Smooth muscle cell (in vitro differentiated cells): ENCODE measurements around the gene TNS3. TPM values are rescaled to one million over a fixed set of nuclear protein-coding genes. Genes with fewer than 3 reads are reported as not detected.
"Not testable (repeated sequence)": the region's sequence is repeated elsewhere in the genome, so short reads cannot be mapped to it uniquely, and the experiment has no call there.

ENCODE experiments used
- DNase-seq: peaks from one replicate; lab custom pipeline; 2025; ENCODE audit not compliant: unreplicated experiment; lab: John Stamatoyannopoulos, UW
- H2AFZ ChIP-seq: fragments of 200-600 bp; sonication (generic); 2 replicates; pipeline ENCODE4 v1.6.0; 2016; ENCODE audit warnings: antibody characterized with exemption, low read depth, mild to moderate bottlenecking
- H3F3A ChIP-seq: fragments of 200-600 bp; sonication (generic); 2 replicates; pipeline ENCODE4 v1.6.0; 2017; ENCODE audit warnings: antibody characterized with exemption, low read depth
- H3K27ac ChIP-seq: fragments of 200-600 bp; sonication (generic); 2 replicates; pipeline ENCODE4 v1.5.1; 2016; ENCODE audit warnings: low read depth, mild to moderate bottlenecking
- H3K27me3 ChIP-seq: fragments of 200-600 bp; sonication (generic); 2 replicates; pipeline ENCODE4 v1.6.1; 2016; ENCODE audit warnings: low read depth, mild to moderate bottlenecking
- H3K36me3 ChIP-seq: fragments of 200-600 bp; sonication (generic); 2 replicates; pipeline ENCODE4 v1.5.1; 2016; ENCODE audit warnings: low read depth
- H3K4me1 ChIP-seq: fragments of 200-600 bp; sonication (generic); 2 replicates; pipeline ENCODE4 v1.5.1; 2016; ENCODE audit warnings: low read depth
- H3K4me2 ChIP-seq: fragments of 200-600 bp; sonication (generic); 2 replicates; pipeline ENCODE4 v1.6.0; 2016; ENCODE audit warnings: mild to moderate bottlenecking
- H3K4me3 ChIP-seq: fragments of 200-600 bp; sonication (generic); 2 replicates; pipeline ENCODE4 v1.5.1; 2016; ENCODE audit warnings: mild to moderate bottlenecking
- H3K79me2 ChIP-seq: fragments of 200-600 bp; sonication (generic); 2 replicates; pipeline ENCODE4 v1.6.0; 2016; ENCODE audit warnings: low read depth, mild to moderate bottlenecking
- H3K9ac ChIP-seq: fragments of 200-600 bp; sonication (generic); 2 replicates; pipeline ENCODE4 v1.6.0; 2016; ENCODE audit warnings: low read depth
- H3K9me3 ChIP-seq: fragments of 200-600 bp; sonication (generic); replicated peaks from 2 replicates; pipeline ENCODE4 v1.5.1; 2016; ENCODE audit warnings: low read depth
- H4K20me1 ChIP-seq: fragments of 200-600 bp; sonication (generic); 2 replicates; pipeline ENCODE4 v1.6.0; 2016; ENCODE audit warnings: low read depth
- WGBS: methylation state at CpG from one replicate; pipeline ENCODE4 v1.1.7; 2016; ENCODE audit warnings: low lambda C conversion rate; 5-methylcytosine and 5-hydroxymethylcytosine counted together
- polyA plus RNA-seq: library from polyadenylated mRNA; unstranded; fragments of >200 nt; fragmentation: Nextera tagmentation; extraction: Ambion mirVana; gene quantifications from 2 replicates; pipeline ENCODE4 v1.2.1, GENCODE V29; 2016
- total RNA-seq: library from RNA; depleted of rRNA; stranded (reverse); fragments of >200 nt; gene quantifications from 2 replicates; pipeline ENCODE4 v1.2.3, GENCODE V29; 2014
- TF ChIP-seq, protein P1 (sequence below): fragments of 200-600 bp; sonication (generic); IDR thresholded peaks from 2 replicates; pipeline ENCODE4 v1.5.1; 2017; ENCODE audit warnings: borderline replicate concordance, mild to moderate bottlenecking, antibody characterized with exemption; ENCODE audit not compliant: insufficient read depth, poor library complexity, severe bottlenecking

TNS3 gene
- total and polyA plus RNA-seq, 2 experiments from 2014 or later = 32.6 to 50.5 TPM

GRCh38 chr7:47609803-47610452 lies 28.0 kb upstream of the TNS3 start:
- 55% methylated on average over 16 of the region's 16 CpGs for WGBS
- no peaks in the 10 kb centered on the region for H3K79me2 ChIP-seq
- H3K4me2 ChIP-seq = peak overlapping the region; percentile 69
- H3F3A ChIP-seq = peaks cover 9% of the 10 kb centered on the region
- TF ChIP-seq, protein P1, sequence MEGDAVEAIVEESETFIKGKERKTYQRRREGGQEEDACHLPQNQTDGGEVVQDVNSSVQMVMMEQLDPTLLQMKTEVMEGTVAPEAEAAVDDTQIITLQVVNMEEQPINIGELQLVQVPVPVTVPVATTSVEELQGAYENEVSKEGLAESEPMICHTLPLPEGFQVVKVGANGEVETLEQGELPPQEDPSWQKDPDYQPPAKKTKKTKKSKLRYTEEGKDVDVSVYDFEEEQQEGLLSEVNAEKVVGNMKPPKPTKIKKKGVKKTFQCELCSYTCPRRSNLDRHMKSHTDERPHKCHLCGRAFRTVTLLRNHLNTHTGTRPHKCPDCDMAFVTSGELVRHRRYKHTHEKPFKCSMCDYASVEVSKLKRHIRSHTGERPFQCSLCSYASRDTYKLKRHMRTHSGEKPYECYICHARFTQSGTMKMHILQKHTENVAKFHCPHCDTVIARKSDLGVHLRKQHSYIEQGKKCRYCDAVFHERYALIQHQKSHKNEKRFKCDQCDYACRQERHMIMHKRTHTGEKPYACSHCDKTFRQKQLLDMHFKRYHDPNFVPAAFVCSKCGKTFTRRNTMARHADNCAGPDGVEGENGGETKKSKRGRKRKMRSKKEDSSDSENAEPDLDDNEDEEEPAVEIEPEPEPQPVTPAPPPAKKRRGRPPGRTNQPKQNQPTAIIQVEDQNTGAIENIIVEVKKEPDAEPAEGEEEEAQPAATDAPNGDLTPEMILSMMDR = no peak
- no peaks in the 10 kb centered on the region for H3K27me3 ChIP-seq
- peak overlapping the region; percentile 78 for H3K27ac ChIP-seq
- H3K36me3 ChIP-seq = no peaks in the 10 kb centered on the region
- H3K9ac ChIP-seq = peak overlapping the region; percentile 6
- no peak for DNase-seq
- no peak overlapping the region for H2AFZ ChIP-seq
- H3K4me1 ChIP-seq = no peaks in the 10 kb centered on the region
- no peaks in the 10 kb centered on the region for H3K9me3 ChIP-seq
- no peaks in the 10 kb centered on the region for H4K20me1 ChIP-seq
- H3K4me3 ChIP-seq = no peak overlapping the region

- 89% methylated on average over 9 of the region's 9 CpGs for WGBS
- not testable (repeated sequence) for H3K36me3 ChIP-seq, H3K9me3 ChIP-seq, H2AFZ ChIP-seq, H3K4me1 ChIP-seq, H3K9ac ChIP-seq, H3K27me3 ChIP-seq, H3K27ac ChIP-seq, H3K4me2 ChIP-seq, DNase-seq, H3K4me3 ChIP-seq, H3K79me2 ChIP-seq, H4K20me1 ChIP-seq
- peaks cover 15% of the 10 kb centered on the region for H3F3A ChIP-seq
Observed at GRCh38 chr7:47606593-47607046, 24.7 kb upstream of the TNS3 start.

DNA sequence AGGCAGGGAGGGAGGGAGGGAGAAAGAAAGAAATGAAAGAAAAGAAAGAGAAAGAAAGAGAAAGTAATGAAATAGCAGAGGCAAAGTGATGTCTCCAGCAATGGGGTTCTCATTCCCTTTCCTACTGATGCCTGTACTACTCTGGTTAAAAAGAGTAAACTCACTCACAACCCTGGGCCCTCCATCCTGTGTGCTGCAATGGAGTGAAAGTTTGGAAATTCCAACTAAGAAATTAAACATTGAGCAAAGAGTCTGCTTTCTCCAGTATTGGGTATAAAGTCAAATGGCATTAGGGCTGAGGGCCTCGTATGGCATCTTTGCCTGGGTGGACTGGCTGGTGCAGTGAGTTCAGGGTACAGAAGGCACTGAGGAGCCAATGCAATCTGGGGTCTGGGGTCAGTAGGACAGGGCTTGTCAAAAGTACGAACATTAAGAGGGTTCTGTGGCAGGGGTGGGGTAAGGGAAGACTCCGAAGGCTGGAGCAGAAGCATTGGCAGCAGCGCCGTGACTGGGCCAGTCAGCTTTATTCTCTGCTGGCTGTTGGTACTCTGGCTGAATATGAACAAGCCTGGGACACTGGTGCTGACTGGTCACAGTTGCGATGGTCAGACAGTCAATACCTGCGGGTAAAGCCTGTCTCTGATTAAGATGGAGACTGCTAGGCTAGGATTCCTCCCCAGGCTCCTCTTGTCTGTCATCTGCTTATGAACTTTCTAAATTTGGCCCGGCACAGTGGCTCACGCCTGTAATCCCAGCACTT lies 24.1 kb upstream of the TNS3 start:
- Histone ChIP-seq H3K9me3 (no peaks in the 10 kb centered on the region), H3F3A (peaks cover 16% of the 10 kb centered on the region), H2AFZ (no peak overlapping the region), H3K4me1 (peaks cover 4% of the 10 kb centered on the region), H4K20me1 (no peaks in the 10 kb centered on the region), H3K27ac (no peak overlapping the region), H3K4me3 (no peak overlapping the region), H3K79me2 (no peaks in the 10 kb centered on the region), H3K9ac (no peak overlapping the region), H3K27me3 (no peaks in the 10 kb centered on the region), H3K36me3 (no peaks in the 10 kb centered on the region), H3K4me2 (no peak overlapping the region)
- TF ChIP-seq, protein P1 = no peak
- 93% methylated on average over 9 of the region's 9 CpGs for WGBS
- DNase-seq = no peak

DNA sequence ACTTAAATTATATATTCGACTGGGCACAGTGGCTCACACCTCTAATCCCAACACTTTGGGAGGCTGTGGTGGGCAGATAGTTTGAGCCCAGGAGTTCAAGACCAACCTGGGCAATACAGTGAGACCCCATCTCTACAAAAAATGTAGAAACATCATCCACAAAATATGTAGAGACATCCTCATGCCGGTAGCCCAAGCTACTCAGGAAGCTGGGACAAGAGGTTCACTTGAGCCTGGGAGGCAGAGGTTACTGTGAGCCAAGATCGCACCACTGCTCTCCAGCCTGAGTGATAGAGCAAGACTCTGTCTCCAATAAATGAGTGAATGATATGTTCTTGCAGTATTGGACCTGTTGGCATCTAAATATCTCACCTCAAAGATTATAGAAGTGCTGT lies 22.6 kb upstream of the TNS3 start:
- no peak overlapping the region for H3K9ac ChIP-seq
- 86% methylated on average over 3 of the region's 3 CpGs for WGBS
- TF ChIP-seq, protein P1 = no peak
- no peaks in the 10 kb centered on the region for H3K9me3 ChIP-seq
- H3K79me2 ChIP-seq = no peaks in the 10 kb centered on the region
- H3K36me3 ChIP-seq = no peaks in the 10 kb centered on the region
- H3K4me2 ChIP-seq = no peak overlapping the region
- H3K27ac ChIP-seq = no peak overlapping the region
- no peak overlapping the region for H2AFZ ChIP-seq
- H4K20me1 ChIP-seq = no peaks in the 10 kb centered on the region
- DNase-seq = no peak
- no peak overlapping the region for H3K4me3 ChIP-seq
- peaks cover 6% of the 10 kb centered on the region for H3K4me1 ChIP-seq
- peaks cover 13% of the 10 kb centered on the region for H3F3A ChIP-seq
- H3K27me3 ChIP-seq = no peaks in the 10 kb centered on the region

GRCh38 chr7:47603514-47604255 lies 21.8 kb upstream of the TNS3 start:
- not testable (repeated sequence) for H3K4me3 ChIP-seq, H4K20me1 ChIP-seq, H2AFZ ChIP-seq, H3K9ac ChIP-seq, H3K4me2 ChIP-seq, H3K27ac ChIP-seq, H3K4me1 ChIP-seq, DNase-seq, H3K9me3 ChIP-seq, H3K27me3 ChIP-seq, H3K36me3 ChIP-seq, H3K79me2 ChIP-seq
- 90% methylated on average over 13 of the region's 13 CpGs for WGBS
- peaks cover 13% of the 10 kb centered on the region for H3F3A ChIP-seq
